Transverse colon (tissue), 1 donor: ENCODE measurements around the gene SNX5.

Source experiments
- EP300 ChIP-seq: sonication (generic); formaldehyde crosslinking; IDR thresholded peaks from one replicate; pipeline ENCODE4 v1.6.1; 2017; ENCODE audit warnings: antibody characterized with exemption, low read depth
- POLR2A ChIP-seq: fragments of 450-650 bp; IDR thresholded peaks from one replicate; pipeline ENCODE4 v1.6.1; 2016; ENCODE audit warnings: antibody characterized with exemption, mild to moderate bottlenecking, moderate library complexity

GRCh38 chr20:18005170-18005989 is 36.8 kb upstream of the SNX5 start:
- no peak for TF ChIP-seq POLR2A
- TF ChIP-seq EP300, result no peak
